Pancreas (tissue), 10 donors: ENCODE measurements around the gene SLC38A2. TPM values are rescaled to one million over a fixed set of nuclear protein-coding genes. Genes with fewer than 3 reads are reported as not detected.
A peak's percentile ranks its signal among the peaks of the same experiment; 100 is the strongest.
"Not testable (repeated sequence)": the region's sequence is repeated elsewhere in the genome, so short reads cannot be mapped to it uniquely, and the experiment has no call there.

ENCODE experiments used
- ATAC-seq, 4 donors: fragments of 200-7000 bp; cut with Tn5 transposase; one replicate each; pipeline versions ENCODE4 v1.8.0 to v1.9.1; 2020; ENCODE audit warnings: mild to moderate bottlenecking in 4 of 4, moderate library complexity in 4 of 4
- DNase-seq, 6 donors: peaks; one replicate each; pipeline ENCODE4 v3.0.0-alpha.2; 2020
- FAIRE-seq: peaks from 2 replicates; lab custom pipeline; 2012; peaks lifted over from hg19 to GRCh38; lab: Jason Lieb, UNC
- H3K27ac ChIP-seq, 4 donors: fragments of 200-600 bp; sonication (generic); 1 replicate in 3 of 4; 2 replicates in 1 of 4; pipeline versions ENCODE4 v1.5.0 to v1.8.0; 2020
- H3K27me3 ChIP-seq, 4 donors: fragments of 200-600 bp; one replicate each; pipeline ENCODE4 v1.8.0; 2021
- H3K36me3 ChIP-seq, 3 donors: fragments of 200-600 bp; sonication (generic) in 1 of 3; one replicate each; pipeline versions ENCODE4 v1.5.0 to v1.8.0; 2020 to 2021
- H3K4me1 ChIP-seq, 3 donors: fragments of 200-600 bp; one replicate each; pipeline ENCODE4 v1.8.0; 2021
- H3K4me3 ChIP-seq, 4 donors: fragments of 200-600 bp; sonication (generic) in 2 of 4; one replicate each; pipeline versions ENCODE4 v1.5.0 to v1.8.0; 2020 to 2021
- H3K9me3 ChIP-seq, 4 donors: fragments of 200-600 bp; one replicate each; pipeline ENCODE4 v1.8.0; 2021
- WGBS, 2 donors: extraction: QIAGEN DNeasy Blood & Tissue Kit; methylation state at CpG; one replicate each; pipeline ENCODE4 v1.1.7; 2013; 5-methylcytosine and 5-hydroxymethylcytosine counted together
- intact Hi-C, 3 donors: fragments of 100-400 bp; cut with DNase I; formaldehyde crosslinking; loops; one replicate each; pipeline versions ENCODE4 v1.11.1 to v1.14.2; 2022
- polyA plus RNA-seq, 2 donors: library from polyadenylated mRNA; stranded (reverse); fragments of 200-250 nt; gene quantifications; one replicate each; pipeline ENCODE4 v1.2.3, GENCODE V29; 2013
- total RNA-seq, 6 donors: library from RNA; stranded (reverse); fragmentation: NEBNext Ultra II Directional in 4 of 6; extraction: Animal tissue kit (Norgen Biotek cat#: 25700) in 4 of 6; gene quantifications; one replicate each; pipeline versions ENCODE4 v1.2.1 to v1.2.4, GENCODE V29; 2021 to 2023
- TF ChIP-seq, protein P1 (sequence below), 4 donors: fragments of 200-600 bp; sonication (generic) in 3 of 4; IDR thresholded peaks; one replicate each; pipeline versions ENCODE4 v1.5.0 to v1.8.0; 2021; ENCODE audit warnings: antibody characterized with exemption in 4 of 4
- donor health status: healthy with polysubstance abuse.
- donor health status: DM: no; HTN: no; CAD: no; lungs with moderate emphysema.
- donor health status: DM: no; HTN: no; CAD: no.
- donor health status: control.
- donor health status: control.
- donor health status: Bipolar disorder and iron deficiency.
- donor health status: DM: yes; HTN: yes; CAD: no.
- donor health status: DM: no; HTN: no; CAD: no.
- donor health status: DM: no; HTN: no; CAD: no.
- donor health status: DM: yes; HTN: yes; CAD: no.

Gene SLC38A2
- total and polyA plus RNA-seq, 8 donors: 24.2 to 155 (median 78.9) TPM

DNA sequence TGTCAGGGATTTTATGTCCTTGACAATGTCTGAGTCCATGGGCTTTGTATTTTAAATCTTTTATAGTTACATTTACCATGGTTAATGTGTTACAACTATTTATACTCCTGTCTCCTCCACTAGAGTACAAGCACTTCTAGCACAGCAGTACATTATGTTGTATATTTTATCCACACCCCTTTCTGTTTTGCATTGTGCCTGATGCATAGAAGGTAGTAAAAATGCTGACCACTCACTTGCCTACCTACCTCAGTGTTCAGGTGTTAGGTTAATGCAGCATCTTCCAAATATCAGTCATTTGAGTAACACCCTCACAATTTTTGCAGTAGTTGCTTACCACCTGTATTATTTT lies 31.1 kb upstream of the SLC38A2 start:
- no peak for ATAC-seq
- Histone ChIP-seq H3K27ac (no peak overlapping the region), H3K4me3 (no peak overlapping the region), H3K4me1 (peaks cover 0 to 9% (median 5%) of the 10 kb centered on the region in 3 donors), H3K9me3 (no peaks in the 10 kb centered on the region), H3K36me3 (no peaks in the 10 kb centered on the region), H3K27me3 (no peaks in the 10 kb centered on the region)
- TF ChIP-seq, protein P1, sequence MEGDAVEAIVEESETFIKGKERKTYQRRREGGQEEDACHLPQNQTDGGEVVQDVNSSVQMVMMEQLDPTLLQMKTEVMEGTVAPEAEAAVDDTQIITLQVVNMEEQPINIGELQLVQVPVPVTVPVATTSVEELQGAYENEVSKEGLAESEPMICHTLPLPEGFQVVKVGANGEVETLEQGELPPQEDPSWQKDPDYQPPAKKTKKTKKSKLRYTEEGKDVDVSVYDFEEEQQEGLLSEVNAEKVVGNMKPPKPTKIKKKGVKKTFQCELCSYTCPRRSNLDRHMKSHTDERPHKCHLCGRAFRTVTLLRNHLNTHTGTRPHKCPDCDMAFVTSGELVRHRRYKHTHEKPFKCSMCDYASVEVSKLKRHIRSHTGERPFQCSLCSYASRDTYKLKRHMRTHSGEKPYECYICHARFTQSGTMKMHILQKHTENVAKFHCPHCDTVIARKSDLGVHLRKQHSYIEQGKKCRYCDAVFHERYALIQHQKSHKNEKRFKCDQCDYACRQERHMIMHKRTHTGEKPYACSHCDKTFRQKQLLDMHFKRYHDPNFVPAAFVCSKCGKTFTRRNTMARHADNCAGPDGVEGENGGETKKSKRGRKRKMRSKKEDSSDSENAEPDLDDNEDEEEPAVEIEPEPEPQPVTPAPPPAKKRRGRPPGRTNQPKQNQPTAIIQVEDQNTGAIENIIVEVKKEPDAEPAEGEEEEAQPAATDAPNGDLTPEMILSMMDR (IDR thresholded peaks at IDR 0.05): no peak
- FAIRE-seq: no peak
- intact Hi-C loops: no loop called here
- no peak for DNase-seq

DNA sequence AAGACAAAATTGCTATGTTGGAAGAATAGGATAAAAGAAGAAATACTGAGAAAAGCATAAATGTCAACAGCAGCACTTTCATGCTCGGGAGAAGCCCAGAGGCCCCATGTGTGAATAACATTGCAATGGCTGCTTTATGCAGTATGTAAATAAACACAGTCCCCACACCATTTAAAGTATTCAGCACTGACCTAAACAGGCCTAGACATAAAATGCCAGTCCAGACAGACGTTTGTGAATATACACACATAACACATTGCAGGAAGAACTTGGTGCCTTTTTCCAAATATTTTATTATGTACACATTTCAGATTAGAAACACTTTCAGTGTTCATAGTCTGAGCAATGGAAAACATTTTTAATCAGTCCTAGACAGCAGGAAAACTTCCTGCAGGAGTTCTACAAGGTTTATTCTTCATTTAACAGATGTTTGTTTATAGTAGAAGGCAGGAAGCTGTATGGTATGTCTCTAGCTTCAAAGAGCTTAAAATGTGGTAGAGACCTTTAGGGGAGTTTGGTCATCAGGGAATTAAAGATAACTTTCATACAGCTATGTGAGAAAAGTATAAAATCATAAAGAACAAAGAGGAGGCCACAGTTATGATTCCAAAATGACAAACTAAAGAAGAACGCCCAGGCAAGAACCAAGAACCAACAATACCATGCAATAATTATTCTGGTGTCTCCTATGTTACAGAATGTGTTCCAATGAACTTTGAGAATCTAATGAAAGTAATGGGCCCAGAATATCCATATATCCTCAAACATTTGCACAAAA lies 30.6 kb upstream of the SLC38A2 start:
- Histone ChIP-seq H3K4me1 (peaks cover 0 to 9% (median 5%) of the 10 kb centered on the region in 3 donors), H3K27me3 (no peaks in the 10 kb centered on the region), H3K4me3 (no peak overlapping the region), H3K36me3 (no peaks in the 10 kb centered on the region), H3K27ac (no peak overlapping the region), H3K9me3 (no peaks in the 10 kb centered on the region)
- intact Hi-C loops: no loop called here
- DNase-seq (no peak), ATAC-seq (peak in 3 of 4 donors; percentile 38 to 59 (median 55)), FAIRE-seq (no peak)
- TF ChIP-seq, protein P1 (IDR thresholded peaks at IDR 0.05): no peak
- WGBS, 2 donors: 48 to 52% methylated on average over 3 of the region's 3 CpGs

DNA sequence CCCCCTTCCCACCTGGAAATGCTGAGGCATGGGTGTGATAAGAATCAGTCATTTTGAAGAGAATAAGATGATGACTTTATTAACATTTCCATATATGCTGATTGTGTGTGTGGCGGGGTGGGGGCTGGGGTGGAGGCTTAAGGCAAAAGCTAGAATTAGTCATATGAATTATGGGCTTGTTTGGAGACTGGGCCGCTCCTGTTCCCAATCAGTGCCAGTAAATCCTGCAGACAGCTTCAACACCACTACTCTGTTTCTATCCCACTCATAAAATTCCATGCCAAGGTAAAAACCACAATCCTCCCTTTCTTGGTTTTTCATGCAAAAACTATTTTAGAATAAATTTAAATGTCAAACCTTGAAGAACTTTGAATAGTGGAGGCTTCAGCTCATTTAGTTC lies 29.9 kb upstream of the SLC38A2 start:
- Histone ChIP-seq H3K9me3 (no peaks in the 10 kb centered on the region), H3K27ac (no peak overlapping the region), H3K27me3 (no peaks in the 10 kb centered on the region), H3K4me1 (peaks cover 0 to 9% (median 5%) of the 10 kb centered on the region in 3 donors), H3K4me3 (no peak overlapping the region), H3K36me3 (no peaks in the 10 kb centered on the region)
- 88 to 93% methylated on average over 2 of the region's 2 CpGs for WGBS, 2 donors
- ATAC-seq: peak in 3 of 4 donors; percentile 44 to 58 (median 50)
- TF ChIP-seq, protein P1 (IDR thresholded peaks at IDR 0.05): no peak
- FAIRE-seq: no peak
- no peak for DNase-seq
- intact Hi-C loops: no loop called here

DNA sequence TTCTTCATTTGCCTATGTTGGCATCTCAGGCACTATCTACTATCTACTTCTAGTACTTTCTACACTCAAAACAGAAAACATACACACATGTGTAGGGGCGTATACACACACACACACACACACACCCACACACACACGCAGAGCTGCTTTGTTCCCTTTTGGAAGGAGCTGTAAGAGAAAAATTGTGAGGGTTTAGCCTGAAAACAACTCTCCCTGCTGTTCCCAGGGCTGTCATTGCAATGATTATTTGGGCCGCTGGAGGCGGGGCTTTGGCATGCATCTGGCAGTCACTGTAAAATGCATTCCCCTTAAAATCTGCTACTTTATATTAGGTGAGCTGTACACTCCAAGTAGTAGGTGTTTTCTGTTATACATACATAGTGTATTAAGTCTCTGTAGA lies 29.1 kb upstream of the SLC38A2 start:
- TF ChIP-seq, protein P1 (IDR thresholded peaks at IDR 0.05): peak in 2 of 4 donors; percentile 22 to 30
- H3K9me3 ChIP-seq: no peaks in the 10 kb centered on the region
- no peaks in the 10 kb centered on the region for H3K36me3 ChIP-seq
- no peak overlapping the region for H3K4me3 ChIP-seq
- H3K4me1 ChIP-seq: peaks cover 0 to 9% (median 5%) of the 10 kb centered on the region in 3 donors
- ATAC-seq: peak; percentile 69 to 82 (median 74)
- FAIRE-seq: no peak
- peak in 2 of 6 donors; percentile 26 to 27 for DNase-seq
- H3K27me3 ChIP-seq: no peaks in the 10 kb centered on the region
- H3K27ac ChIP-seq: no peak overlapping the region
- intact Hi-C loops: no loop called here
- 28 to 34% methylated on average over 4 of the region's 4 CpGs for WGBS, 2 donors

DNA sequence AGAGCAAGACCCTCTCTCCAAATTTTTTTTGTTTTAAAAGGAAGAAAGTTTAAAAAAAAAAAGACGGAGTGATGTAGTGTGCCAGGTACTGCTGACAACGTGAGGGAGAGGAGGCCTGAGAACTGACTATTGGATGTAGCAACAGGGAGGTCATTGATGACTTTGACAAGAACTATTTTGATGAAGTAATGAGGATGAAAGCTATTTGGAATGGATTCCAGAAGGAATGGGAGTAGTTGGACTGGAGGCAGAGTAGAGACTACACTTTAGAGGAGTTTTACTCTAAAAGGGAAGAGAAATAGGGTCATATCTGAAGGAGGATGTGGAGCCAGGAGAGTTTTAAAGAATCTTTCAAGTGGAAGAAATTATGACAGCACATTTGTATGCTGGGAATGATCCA lies 27.8 kb upstream of the SLC38A2 start:
- Histone ChIP-seq H3K4me3 (no peak overlapping the region), H3K9me3 (no peaks in the 10 kb centered on the region), H3K27ac (no peak overlapping the region), H3K36me3 (no peaks in the 10 kb centered on the region), H3K27me3 (no peaks in the 10 kb centered on the region), H3K4me1 (peaks cover 0 to 9% (median 5%) of the 10 kb centered on the region in 3 donors)
- 91 to 94% methylated on average over 2 of the region's 2 CpGs for WGBS, 2 donors
- intact Hi-C loops: no loop called here
- TF ChIP-seq, protein P1 (IDR thresholded peaks at IDR 0.05): no peak
- FAIRE-seq (no peak), DNase-seq (no peak), ATAC-seq (no peak)

DNA sequence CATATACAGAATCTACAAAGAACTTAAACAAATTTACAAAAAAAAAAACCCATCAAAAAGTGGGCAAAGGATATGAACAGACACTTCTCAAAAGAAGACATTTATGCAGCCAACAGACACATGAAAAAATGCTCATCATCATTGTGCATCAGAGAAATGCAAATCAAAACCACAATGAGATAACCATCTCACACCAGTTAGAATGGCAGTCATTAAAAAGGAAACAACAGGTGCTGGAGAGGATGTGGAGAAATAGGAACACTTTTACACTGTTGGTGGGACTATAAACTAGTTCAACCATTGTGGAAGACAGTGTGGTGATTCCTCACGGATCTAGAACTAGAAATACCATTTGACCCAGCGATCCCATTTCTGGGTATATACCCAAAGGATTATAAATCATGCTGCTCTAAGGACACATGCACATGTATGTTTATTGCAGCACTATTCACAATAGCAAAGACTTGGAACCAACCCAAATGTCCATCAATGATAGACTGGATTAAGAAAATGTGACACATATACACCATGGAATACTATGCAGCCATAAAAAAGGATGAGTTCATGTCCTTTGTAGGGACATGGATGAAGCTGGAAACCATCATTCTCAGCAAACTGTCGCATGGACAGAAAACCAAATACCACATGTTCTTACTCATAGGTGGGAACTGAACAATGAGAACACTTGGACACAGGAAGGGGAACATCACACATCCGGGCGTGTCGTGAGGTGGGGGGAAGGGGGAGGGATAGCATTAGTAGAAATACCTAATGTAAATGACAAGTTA lies 27.1 kb upstream of the SLC38A2 start:
- FAIRE-seq, H3K36me3 ChIP-seq, H3K27me3 ChIP-seq, ATAC-seq, H3K9me3 ChIP-seq, H3K4me1 ChIP-seq, DNase-seq, H3K4me3 ChIP-seq, H3K27ac ChIP-seq, intact Hi-C loops: not testable (repeated sequence)
- WGBS, 2 donors: 96% methylated on average over 6 of the region's 6 CpGs
